Cardiac muscle cell (in vitro differentiated cells and primary cell): ENCODE measurements around the gene TMEM114. TPM values are rescaled to one million over a fixed set of nuclear protein-coding genes. Genes with fewer than 3 reads are reported as not detected.

ENCODE experiments used
- DNase-seq, 2 donors: peaks; one replicate each; pipeline versions ENCODE4 v3.0.0 to v3.0.0-alpha.2; 2010 to 2017; ENCODE audit warnings: low read depth in 1 of 2, low spot score in 1 of 2
- H3K27ac ChIP-seq: fragments of 200-600 bp; sonication (generic); 2 replicates; pipeline ENCODE4 v1.5.1; 2016
- H3K27me3 ChIP-seq: fragments of 200-600 bp; sonication (generic); 2 replicates; pipeline ENCODE4 v1.6.0; 2016; ENCODE audit warnings: control low read depth
- H3K36me3 ChIP-seq: fragments of 200-600 bp; sonication (generic); 2 replicates; pipeline ENCODE4 v1.5.1; 2016; ENCODE audit warnings: control low read depth
- H3K4me1 ChIP-seq: fragments of 200-600 bp; sonication (generic); 2 replicates; pipeline ENCODE4 v1.8.1; 2017; ENCODE audit warnings: low read depth, mild to moderate bottlenecking, mixed run types
- H3K4me3 ChIP-seq: fragments of 200-600 bp; sonication (generic); 2 replicates; pipeline ENCODE4 v1.5.1; 2016; ENCODE audit warnings: mild to moderate bottlenecking
- H3K9me3 ChIP-seq: fragments of 200-600 bp; sonication (generic); 2 replicates; pipeline ENCODE4 v1.5.1; 2017; ENCODE audit warnings: low read depth, mild to moderate bottlenecking, control low read depth
- CTCF ChIP-seq: IDR thresholded peaks from 2 replicates; pipeline ENCODE4 v1.5.1; 2012; ENCODE audit warnings: low read depth, mild to moderate bottlenecking, low read length
- polyA plus RNA-seq: library from polyadenylated mRNA; unstranded; fragments of >200 nt; fragmentation: Nextera tagmentation; extraction: Ambion mirVana; gene quantifications from 2 replicates; pipeline ENCODE4 v1.2.1, GENCODE V29; 2016
- total RNA-seq: library from RNA; depleted of rRNA; stranded (reverse); fragments of >200 nt; gene quantifications from 2 replicates; pipeline ENCODE4 v1.2.3, GENCODE V29; 2016

Gene TMEM114
- total and polyA plus RNA-seq, 2 experiments from 2014 or later: not detected

GRCh38 chr16:8555400-8555799 lies 34.9 kb downstream of the TMEM114 start:
- no peak for TF ChIP-seq CTCF
- no peak for DNase-seq
- Histone ChIP-seq H3K36me3 (no peaks in the 10 kb centered on the region), H3K27ac (no peak overlapping the region), H3K4me1 (no peaks in the 10 kb centered on the region), H3K27me3 (no peaks in the 10 kb centered on the region), H3K9me3 (no peaks in the 10 kb centered on the region), H3K4me3 (no peak overlapping the region)

DNA sequence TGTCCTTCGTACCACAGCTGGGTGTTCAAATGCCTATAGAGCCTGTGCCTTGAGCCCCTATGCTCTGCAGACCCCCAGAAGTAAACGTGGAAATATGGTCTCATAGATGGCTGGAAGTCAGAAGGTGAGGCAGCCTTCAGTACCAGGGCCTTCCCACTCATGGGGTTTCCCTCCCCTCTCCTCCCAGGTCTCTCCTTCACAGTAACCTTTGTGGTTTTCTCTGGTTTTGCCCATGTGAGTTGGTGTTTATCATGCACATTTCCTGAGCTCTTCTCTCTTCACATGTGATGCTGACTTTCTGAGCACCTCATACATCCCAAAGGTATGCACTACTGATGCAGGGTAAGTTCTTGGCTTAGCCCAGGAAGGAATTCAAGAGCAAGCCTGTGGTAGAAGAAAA lies 35.4 kb downstream of the TMEM114 start:
- H3K27me3 ChIP-seq: no peaks in the 10 kb centered on the region
- no peak for TF ChIP-seq CTCF

DNA sequence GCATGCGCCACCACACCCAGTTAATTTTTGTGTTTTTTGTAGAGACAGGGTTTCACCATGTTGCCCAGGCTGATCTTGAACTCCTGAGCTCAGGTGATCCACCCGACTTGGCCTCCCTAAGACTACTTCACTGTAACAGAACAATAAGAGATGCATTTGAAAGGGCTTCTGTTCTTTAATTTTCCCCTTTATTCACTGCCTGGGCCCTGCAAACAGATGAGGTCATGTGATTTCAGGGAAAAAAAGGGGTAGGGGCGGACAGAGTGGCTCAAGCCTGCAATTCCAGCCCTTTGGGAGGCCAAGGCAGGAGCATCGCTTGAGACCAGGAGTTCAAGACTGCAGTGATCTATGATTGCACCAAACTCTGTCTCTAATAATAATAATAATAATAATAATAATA lies 36.3 kb downstream of the TMEM114 start:
- Histone ChIP-seq H3K27me3 (no peaks in the 10 kb centered on the region), H3K4me1 (no peaks in the 10 kb centered on the region), H3K9me3 (no peaks in the 10 kb centered on the region), H3K4me3 (no peak overlapping the region), H3K27ac (no peak overlapping the region), H3K36me3 (no peaks in the 10 kb centered on the region)
- no peak for TF ChIP-seq CTCF
- no peak for DNase-seq

More for the DNA sequence above, 35.4 kb downstream of the TMEM114 start:
- H3K4me3 ChIP-seq: no peak overlapping the region
- no peaks in the 10 kb centered on the region for H3K9me3 ChIP-seq
- no peaks in the 10 kb centered on the region for H3K36me3 ChIP-seq
- DNase-seq: no peak
- no peaks in the 10 kb centered on the region for H3K4me1 ChIP-seq
- no peak overlapping the region for H3K27ac ChIP-seq

DNA sequence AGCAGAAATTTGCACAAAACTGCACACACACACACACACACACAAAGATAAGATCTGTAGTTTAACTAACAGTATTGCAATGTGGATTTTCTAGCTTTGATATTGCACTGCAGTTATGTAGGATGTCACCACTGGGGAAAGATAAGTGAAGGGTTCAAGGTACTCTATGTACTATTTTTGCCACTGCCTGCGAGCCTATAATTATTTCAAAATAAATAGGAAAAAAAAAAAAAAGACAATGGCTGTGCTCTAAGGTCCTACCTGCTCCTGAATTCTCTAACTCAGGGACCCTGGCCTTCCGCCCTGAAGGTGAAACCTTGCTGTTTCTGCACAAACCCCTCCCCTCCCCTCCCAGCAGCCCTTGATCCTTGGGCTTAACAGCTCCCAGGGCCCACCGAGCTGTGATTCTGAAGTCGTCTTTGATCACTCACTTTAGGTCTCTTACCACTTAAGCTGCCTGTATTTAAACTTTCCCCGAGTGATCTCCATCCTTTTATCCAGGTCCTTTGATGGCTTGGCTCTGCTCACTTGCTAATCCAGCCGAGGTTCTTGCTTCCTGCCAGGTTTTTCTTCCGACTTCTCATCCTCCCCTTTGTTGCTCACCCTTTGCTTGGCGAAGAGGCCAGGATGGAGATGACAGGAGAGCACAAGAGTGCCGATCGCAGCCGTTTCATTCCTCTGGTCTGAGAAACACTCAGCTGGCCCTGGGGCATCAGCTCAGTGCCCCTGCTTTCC lies 37.7 kb downstream of the TMEM114 start:
- H3K27ac ChIP-seq: no peak overlapping the region
- H3K9me3 ChIP-seq: no peaks in the 10 kb centered on the region
- H3K27me3 ChIP-seq: no peaks in the 10 kb centered on the region
- no peak for DNase-seq
- no peaks in the 10 kb centered on the region for H3K36me3 ChIP-seq
- no peak overlapping the region for H3K4me3 ChIP-seq
- H3K4me1 ChIP-seq: no peaks in the 10 kb centered on the region
- no peak for TF ChIP-seq CTCF

- Histone ChIP-seq H3K4me3 (no peak overlapping the region), H3K4me1 (no peaks in the 10 kb centered on the region), H3K27ac (no peak overlapping the region), H3K27me3 (no peaks in the 10 kb centered on the region), H3K9me3 (no peaks in the 10 kb centered on the region), H3K36me3 (no peaks in the 10 kb centered on the region)
- no peak for TF ChIP-seq CTCF
- no peak for DNase-seq
Measured at GRCh38 chr16:8551388-8552332, 38.7 kb downstream of the TMEM114 start.
